GM18511 (cell line): Measurements from ENCODE around the gene ACTN4.
"Not testable (repeated sequence)": the region's sequence is repeated elsewhere in the genome, so short reads cannot be mapped to it uniquely, and the experiment has no call there.

Experiments used
- ATAC-seq: cut with Tn5 transposase; IDR thresholded peaks from one replicate; pipeline ENCODE4 v1.9.1; 2021; ENCODE audit warnings: mild to moderate bottlenecking, moderate library complexity; ENCODE audit not compliant: unreplicated experiment

The ACTN4 gene

GRCh38 chr19:38760805-38761517, 113.5 kb downstream of the ACTN4 start:
- ATAC-seq, result not testable (repeated sequence)

- ATAC-seq, result not testable (repeated sequence)
Measured at GRCh38 chr19:38761884-38762389, 114.5 kb downstream of the ACTN4 start.

GRCh38 chr19:38763795-38764220, 116.4 kb downstream of the ACTN4 start:
- ATAC-seq, result no peak

GRCh38 chr19:38765214-38765613, 117.8 kb downstream of the ACTN4 start:
- no peak for ATAC-seq

- no peak for ATAC-seq
Measured at GRCh38 chr19:38766276-38767047, 119.0 kb downstream of the ACTN4 start.

- ATAC-seq, result peak; percentile 81
Measured at GRCh38 chr19:38769635-38770211, 122.3 kb downstream of the ACTN4 start.

GRCh38 chr19:38770228-38770948, 122.9 kb downstream of the ACTN4 start:
- peak; percentile 21 for ATAC-seq

- ATAC-seq, result peak; percentile 69
Measured at GRCh38 chr19:38770949-38771275, 123.5 kb downstream of the ACTN4 start.

GRCh38 chr19:38771569-38771968, 124.1 kb downstream of the ACTN4 start:
- ATAC-seq, result not testable (repeated sequence)

- no peak for ATAC-seq
Measured at GRCh38 chr19:38773469-38774177, 126.2 kb downstream of the ACTN4 start, which contains the start of gene LGALS7. Gene LGALS7, minus strand, starts transcription at chr19:38773517. Its CDS starts 25 bp downstream, at chr19:38773492.

- ATAC-seq, result no peak
Measured at GRCh38 chr19:38774181-38774950, 126.9 kb downstream of the ACTN4 start.

- ATAC-seq, result no peak
Measured at GRCh38 chr19:38778733-38779132, 131.3 kb downstream of the ACTN4 start.

- no peak for ATAC-seq
Measured at GRCh38 chr19:38780443-38780842, 133.0 kb downstream of the ACTN4 start.

- ATAC-seq, result no peak
Measured at GRCh38 chr19:38781058-38781457, 133.6 kb downstream of the ACTN4 start.
